Thyroid gland (tissue), 4 donors: ENCODE results near the gene NUPR1.

Source experiments
- CTCF ChIP-seq, 6 experiments: fragments of 200-600 bp in 3 of 6; fragments of 450-650 bp in 3 of 6; sonication (generic) in 3 of 6; IDR thresholded peaks; one replicate each; pipeline ENCODE4 v1.5.1; 2016 to 2019; ENCODE audit warnings: antibody characterized with exemption in 6 of 6, mild to moderate bottlenecking in 2 of 6, inconsistent platforms in 1 of 6, moderate library complexity in 1 of 6
- POLR2A ChIP-seq, 2 donors: fragments of 450-650 bp; IDR thresholded peaks; one replicate each; pipeline ENCODE4 v1.6.1; 2017; ENCODE audit warnings: antibody characterized with exemption in 2 of 2, mild to moderate bottlenecking in 2 of 2, moderate library complexity in 1 of 2

- TF ChIP-seq CTCF (IDR thresholded peaks at IDR 0.05) (no peak), POLR2A (IDR thresholded peaks at IDR 0.05) (no peak)
Observed at GRCh38 chr16:28497861-28498599, 40.7 kb downstream of the NUPR1 start.
